DND-41 (cell line): ENCODE results near the gene MS4A15.
"Not testable (repeated sequence)": the region's sequence is repeated elsewhere in the genome, so short reads cannot be mapped to it uniquely, and the experiment has no call there.

Source experiments
- EZH2 ChIP-seq: IDR thresholded peaks from 3 replicates; pipeline ENCODE4 v1.6.1; 2012; ENCODE audit warnings: borderline replicate concordance, low read depth, mild to moderate bottlenecking, moderate library complexity, low read length, inconsistent platforms; ENCODE audit not compliant: severe bottlenecking
- TF ChIP-seq, protein P1 (sequence below): IDR thresholded peaks from 2 replicates; pipeline ENCODE4 v1.5.1; 2012; ENCODE audit warnings: borderline replicate concordance, low read length, moderate library complexity, mild to moderate bottlenecking; ENCODE audit not compliant: poor library complexity, severe bottlenecking; ENCODE audit errors: extremely low read depth

DNA sequence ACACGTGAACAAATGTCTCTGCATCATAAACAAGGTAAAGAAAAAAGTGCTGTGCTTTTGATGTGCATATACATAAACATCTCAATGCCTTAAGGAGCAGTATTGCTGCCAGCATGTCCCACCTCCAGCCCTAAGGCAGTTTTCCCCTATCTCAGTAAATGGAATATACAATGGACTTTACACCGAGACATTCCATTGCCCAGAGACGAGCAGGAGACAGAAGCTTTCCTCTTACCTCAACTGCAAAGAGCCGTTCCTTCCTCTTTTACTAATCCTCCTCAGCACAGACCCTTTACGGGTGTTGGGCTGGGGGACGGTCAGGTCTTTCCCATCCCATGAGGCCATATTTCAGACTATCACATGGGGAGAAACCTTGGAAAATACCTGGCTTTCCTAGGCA lies 43.2 kb upstream of the MS4A15 start:
- TF ChIP-seq, protein P1, sequence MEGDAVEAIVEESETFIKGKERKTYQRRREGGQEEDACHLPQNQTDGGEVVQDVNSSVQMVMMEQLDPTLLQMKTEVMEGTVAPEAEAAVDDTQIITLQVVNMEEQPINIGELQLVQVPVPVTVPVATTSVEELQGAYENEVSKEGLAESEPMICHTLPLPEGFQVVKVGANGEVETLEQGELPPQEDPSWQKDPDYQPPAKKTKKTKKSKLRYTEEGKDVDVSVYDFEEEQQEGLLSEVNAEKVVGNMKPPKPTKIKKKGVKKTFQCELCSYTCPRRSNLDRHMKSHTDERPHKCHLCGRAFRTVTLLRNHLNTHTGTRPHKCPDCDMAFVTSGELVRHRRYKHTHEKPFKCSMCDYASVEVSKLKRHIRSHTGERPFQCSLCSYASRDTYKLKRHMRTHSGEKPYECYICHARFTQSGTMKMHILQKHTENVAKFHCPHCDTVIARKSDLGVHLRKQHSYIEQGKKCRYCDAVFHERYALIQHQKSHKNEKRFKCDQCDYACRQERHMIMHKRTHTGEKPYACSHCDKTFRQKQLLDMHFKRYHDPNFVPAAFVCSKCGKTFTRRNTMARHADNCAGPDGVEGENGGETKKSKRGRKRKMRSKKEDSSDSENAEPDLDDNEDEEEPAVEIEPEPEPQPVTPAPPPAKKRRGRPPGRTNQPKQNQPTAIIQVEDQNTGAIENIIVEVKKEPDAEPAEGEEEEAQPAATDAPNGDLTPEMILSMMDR = not testable (repeated sequence)
- not testable (repeated sequence) for TF ChIP-seq EZH2
